ENCODE measurements around the gene ARF6. TPM values are rescaled to one million over a fixed set of nuclear protein-coding genes. Genes with fewer than 3 reads are reported as not detected.

Gene ARF6
- polyA plus RNA-seq, 1 of the 3 experiments (the other 2 are of a cell fraction): 45.2 TPM

DNA sequence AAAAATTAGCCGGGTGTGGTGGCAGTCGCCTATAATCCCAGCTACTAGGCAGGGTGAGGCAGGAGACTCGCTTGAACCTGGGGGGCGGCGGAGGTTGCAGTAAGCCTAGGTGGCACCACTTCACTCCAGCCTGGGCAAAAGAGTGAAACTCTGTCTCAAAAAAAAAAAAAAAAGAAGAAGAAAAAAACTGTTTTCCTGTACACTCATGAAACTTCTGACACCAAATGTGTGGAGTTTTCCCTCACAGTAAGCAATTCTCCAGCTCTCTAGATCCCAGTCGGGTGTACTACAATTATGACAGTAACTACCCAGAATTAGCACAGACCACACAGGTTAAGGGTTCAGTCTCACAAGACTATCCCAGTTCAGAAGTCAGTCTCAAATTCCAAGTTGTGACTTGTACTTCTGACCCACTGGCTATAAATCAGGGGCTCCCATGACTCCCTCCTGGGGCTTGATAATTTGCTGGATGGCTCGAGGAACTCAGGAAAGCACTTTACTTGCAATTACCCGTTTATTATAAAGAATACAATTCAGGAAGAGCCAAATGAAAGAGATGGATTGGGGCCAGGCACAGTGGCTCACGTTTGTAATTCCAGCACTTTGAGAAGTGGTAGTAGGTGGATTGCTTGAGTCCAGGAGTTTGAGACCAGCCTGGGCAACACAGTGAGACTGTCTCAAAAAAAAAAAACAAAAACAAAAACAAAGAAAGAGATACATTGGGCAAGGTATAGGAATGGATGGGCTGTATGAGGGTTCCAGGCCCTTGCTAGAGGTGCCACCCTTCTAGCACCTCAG is 12.4 kb upstream of the ARF6 start:
- no peaks in the 10 kb centered on the region for H3K36me3 ChIP-seq (replicated peaks in 1 of 2; ENCODE audit: control insufficient read depth in 1 of 2, insufficient read depth in 2 of 2, low read length in 1 of 2)
- H3K27me3 ChIP-seq (ENCODE audit: insufficient read depth): no peaks in the 10 kb centered on the region
- TF ChIP-seq RXRA (IDR thresholded peaks at IDR 0.05; ENCODE audit: borderline replicate concordance, low read depth) (no peak), NFIC (IDR thresholded peaks at IDR 0.05; ENCODE audit: borderline replicate concordance) (no peak), TEAD4 (IDR thresholded peaks at IDR 0.05; ENCODE audit: borderline replicate concordance, insufficient read depth) (no peak), JUND (IDR thresholded peaks at IDR 0.05) (no peak), MXI1 (IDR thresholded peaks at IDR 0.05; ENCODE audit: low read depth, low read length) (no peak), TAF1 (IDR thresholded peaks at IDR 0.05; ENCODE audit: borderline replicate concordance, low read depth, low read length) (no peak), RFX5 (IDR thresholded peaks at IDR 0.05; ENCODE audit: low read length) (no peak), EZH2phosphoT487 (IDR thresholded peaks at IDR 0.05; ENCODE audit: borderline replicate concordance, low read depth) (no peak)
- TF ChIP-seq, protein P1, sequence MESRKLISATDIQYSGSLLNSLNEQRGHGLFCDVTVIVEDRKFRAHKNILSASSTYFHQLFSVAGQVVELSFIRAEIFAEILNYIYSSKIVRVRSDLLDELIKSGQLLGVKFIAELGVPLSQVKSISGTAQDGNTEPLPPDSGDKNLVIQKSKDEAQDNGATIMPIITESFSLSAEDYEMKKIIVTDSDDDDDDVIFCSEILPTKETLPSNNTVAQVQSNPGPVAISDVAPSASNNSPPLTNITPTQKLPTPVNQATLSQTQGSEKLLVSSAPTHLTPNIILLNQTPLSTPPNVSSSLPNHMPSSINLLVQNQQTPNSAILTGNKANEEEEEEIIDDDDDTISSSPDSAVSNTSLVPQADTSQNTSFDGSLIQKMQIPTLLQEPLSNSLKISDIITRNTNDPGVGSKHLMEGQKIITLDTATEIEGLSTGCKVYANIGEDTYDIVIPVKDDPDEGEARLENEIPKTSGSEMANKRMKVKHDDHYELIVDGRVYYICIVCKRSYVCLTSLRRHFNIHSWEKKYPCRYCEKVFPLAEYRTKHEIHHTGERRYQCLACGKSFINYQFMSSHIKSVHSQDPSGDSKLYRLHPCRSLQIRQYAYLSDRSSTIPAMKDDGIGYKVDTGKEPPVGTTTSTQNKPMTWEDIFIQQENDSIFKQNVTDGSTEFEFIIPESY (IDR thresholded peaks at IDR 0.05; ENCODE audit: borderline replicate concordance, low read depth): no peak
- TF ChIP-seq, protein P2, sequence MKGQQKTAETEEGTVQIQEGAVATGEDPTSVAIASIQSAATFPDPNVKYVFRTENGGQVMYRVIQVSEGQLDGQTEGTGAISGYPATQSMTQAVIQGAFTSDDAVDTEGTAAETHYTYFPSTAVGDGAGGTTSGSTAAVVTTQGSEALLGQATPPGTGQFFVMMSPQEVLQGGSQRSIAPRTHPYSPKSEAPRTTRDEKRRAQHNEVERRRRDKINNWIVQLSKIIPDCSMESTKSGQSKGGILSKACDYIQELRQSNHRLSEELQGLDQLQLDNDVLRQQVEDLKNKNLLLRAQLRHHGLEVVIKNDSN (IDR thresholded peaks at IDR 0.05; ENCODE audit: borderline replicate concordance, low read depth): no peak
- H3K4me1 ChIP-seq (ENCODE audit: control insufficient read depth in 1 of 2, insufficient read depth in 2 of 2, low read depth in 1 of 2, low read length in 1 of 2): no peaks in the 10 kb centered on the region
- H3K79me2 ChIP-seq (ENCODE audit: insufficient read depth): no peaks in the 10 kb centered on the region
- ChIA-PET CTCF (interaction anchor here (0.6 to 5.0 kb wide), 26 partner anchors 9 to 380 kb away, joined by 3 to 49 read pairs (median 4); partner anchors contain the start of genes ARF6, NEMF and VCPKMT), POLR2A (interaction anchor here (1.2 kb wide), 1 partner anchor 12 kb away, joined by 5 read pairs; the partner anchor contains the start of gene ARF6)
- H3F3A ChIP-seq (replicated peaks; ENCODE audit: insufficient read depth): peaks cover 11% of the 10 kb centered on the region
- H2AFZ ChIP-seq (ENCODE audit: low read depth): 0 out of 2 replicates have a peak overlapping the region, but pooled peaks have one; percentile 48
- H3K4me3 ChIP-seq (ENCODE audit: low read depth in 2 of 2, low read length in 1 of 2): no peak overlapping the region
- no peak overlapping the region for H3K9ac ChIP-seq
- no peaks in the 10 kb centered on the region for H4K20me1 ChIP-seq (ENCODE audit: insufficient read depth)
- no peaks in the 10 kb centered on the region for H3K9me3 ChIP-seq
- no peak overlapping the region for H3K4me2 ChIP-seq
- DNase-seq: no peak
- no peak overlapping the region for H3K27ac ChIP-seq (ENCODE audit: low read depth in 2 of 2, low read length in 1 of 2)
- WGBS (ENCODE audit: low lambda C conversion rate): 81% methylated on average over 9 of the region's 9 CpGs
- H3K9me2 ChIP-seq: no peaks in the 10 kb centered on the region

DNA sequence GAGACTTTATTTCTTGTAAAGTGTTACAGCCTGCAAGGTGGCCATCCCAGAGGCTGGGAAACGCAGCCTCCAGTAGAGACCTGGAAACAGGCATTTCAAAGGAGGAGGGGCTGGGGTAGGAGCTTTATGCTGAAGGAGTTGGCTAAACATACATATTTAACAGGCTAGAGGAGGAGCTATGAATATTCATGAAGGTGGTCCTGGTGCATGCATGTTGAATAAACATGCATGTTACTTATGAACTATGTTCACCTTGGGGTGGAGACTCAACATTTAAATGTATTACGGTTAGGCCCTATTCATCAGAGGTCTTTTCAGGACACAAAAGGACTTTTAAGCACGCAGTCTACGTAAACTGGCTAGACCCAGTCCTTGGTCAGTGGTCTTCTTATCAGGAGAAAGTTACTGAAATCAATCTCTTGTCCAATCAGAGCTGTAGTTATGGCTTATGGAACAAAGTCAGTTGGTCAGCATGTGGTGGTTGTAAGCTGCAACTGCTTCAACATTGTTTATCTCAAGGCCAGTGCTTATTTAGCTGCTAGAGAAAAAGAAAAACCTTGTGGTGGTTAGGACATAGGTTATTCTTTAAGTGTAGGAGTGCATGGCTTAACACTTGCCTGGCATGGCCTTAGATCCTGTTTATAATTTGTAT is 11.4 kb upstream of the ARF6 start:
- POLR2A ChIA-PET: no interaction called here
- no peaks in the 10 kb centered on the region for H3K9me2 ChIP-seq
- H3K27ac ChIP-seq (ENCODE audit: low read depth in 2 of 2, low read length in 1 of 2): no peak overlapping the region
- no peaks in the 10 kb centered on the region for H3K4me1 ChIP-seq (ENCODE audit: control insufficient read depth in 1 of 2, insufficient read depth in 2 of 2, low read depth in 1 of 2, low read length in 1 of 2)
- no peaks in the 10 kb centered on the region for H3K9me3 ChIP-seq
- CTCF ChIA-PET: interaction anchor here (0.8 to 5.0 kb wide), 4 partner anchors 16 to 222 kb away, joined by 4 to 49 read pairs (median 14); partner anchors contain the start of gene NEMF
- no peaks in the 10 kb centered on the region for H3K27me3 ChIP-seq (ENCODE audit: insufficient read depth)
- H3F3A ChIP-seq (replicated peaks; ENCODE audit: insufficient read depth): peaks cover 11% of the 10 kb centered on the region
- H3K4me3 ChIP-seq (ENCODE audit: low read depth in 2 of 2, low read length in 1 of 2): no peak overlapping the region
- H3K4me2 ChIP-seq: no peak overlapping the region
- no peaks in the 10 kb centered on the region for H4K20me1 ChIP-seq (ENCODE audit: insufficient read depth)
- H3K9ac ChIP-seq: no peak overlapping the region
- no peaks in the 10 kb centered on the region for H3K36me3 ChIP-seq (replicated peaks in 1 of 2; ENCODE audit: control insufficient read depth in 1 of 2, insufficient read depth in 2 of 2, low read length in 1 of 2)
- no peak for DNase-seq
- no peak for TF ChIP-seq SIN3A (IDR thresholded peaks at IDR 0.05; ENCODE audit: borderline replicate concordance, low read depth, low read length)
- TF ChIP-seq, protein P3, sequence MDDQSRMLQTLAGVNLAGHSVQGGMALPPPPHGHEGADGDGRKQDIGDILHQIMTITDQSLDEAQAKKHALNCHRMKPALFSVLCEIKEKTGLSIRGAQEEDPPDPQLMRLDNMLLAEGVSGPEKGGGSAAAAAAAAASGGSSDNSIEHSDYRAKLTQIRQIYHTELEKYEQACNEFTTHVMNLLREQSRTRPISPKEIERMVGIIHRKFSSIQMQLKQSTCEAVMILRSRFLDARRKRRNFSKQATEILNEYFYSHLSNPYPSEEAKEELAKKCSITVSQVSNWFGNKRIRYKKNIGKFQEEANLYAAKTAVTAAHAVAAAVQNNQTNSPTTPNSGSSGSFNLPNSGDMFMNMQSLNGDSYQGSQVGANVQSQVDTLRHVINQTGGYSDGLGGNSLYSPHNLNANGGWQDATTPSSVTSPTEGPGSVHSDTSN (IDR thresholded peaks at IDR 0.05): no peak
- no peak for TF ChIP-seq NFIC (IDR thresholded peaks at IDR 0.05; ENCODE audit: borderline replicate concordance)
- TF ChIP-seq, protein P4, sequence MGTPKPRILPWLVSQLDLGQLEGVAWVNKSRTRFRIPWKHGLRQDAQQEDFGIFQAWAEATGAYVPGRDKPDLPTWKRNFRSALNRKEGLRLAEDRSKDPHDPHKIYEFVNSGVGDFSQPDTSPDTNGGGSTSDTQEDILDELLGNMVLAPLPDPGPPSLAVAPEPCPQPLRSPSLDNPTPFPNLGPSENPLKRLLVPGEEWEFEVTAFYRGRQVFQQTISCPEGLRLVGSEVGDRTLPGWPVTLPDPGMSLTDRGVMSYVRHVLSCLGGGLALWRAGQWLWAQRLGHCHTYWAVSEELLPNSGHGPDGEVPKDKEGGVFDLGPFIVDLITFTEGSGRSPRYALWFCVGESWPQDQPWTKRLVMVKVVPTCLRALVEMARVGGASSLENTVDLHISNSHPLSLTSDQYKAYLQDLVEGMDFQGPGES (IDR thresholded peaks at IDR 0.05; ENCODE audit: low read depth, low read length): no peak
- no peak for TF ChIP-seq GABPA (IDR thresholded peaks at IDR 0.05; ENCODE audit: low read depth)
- TF ChIP-seq, protein P5, sequence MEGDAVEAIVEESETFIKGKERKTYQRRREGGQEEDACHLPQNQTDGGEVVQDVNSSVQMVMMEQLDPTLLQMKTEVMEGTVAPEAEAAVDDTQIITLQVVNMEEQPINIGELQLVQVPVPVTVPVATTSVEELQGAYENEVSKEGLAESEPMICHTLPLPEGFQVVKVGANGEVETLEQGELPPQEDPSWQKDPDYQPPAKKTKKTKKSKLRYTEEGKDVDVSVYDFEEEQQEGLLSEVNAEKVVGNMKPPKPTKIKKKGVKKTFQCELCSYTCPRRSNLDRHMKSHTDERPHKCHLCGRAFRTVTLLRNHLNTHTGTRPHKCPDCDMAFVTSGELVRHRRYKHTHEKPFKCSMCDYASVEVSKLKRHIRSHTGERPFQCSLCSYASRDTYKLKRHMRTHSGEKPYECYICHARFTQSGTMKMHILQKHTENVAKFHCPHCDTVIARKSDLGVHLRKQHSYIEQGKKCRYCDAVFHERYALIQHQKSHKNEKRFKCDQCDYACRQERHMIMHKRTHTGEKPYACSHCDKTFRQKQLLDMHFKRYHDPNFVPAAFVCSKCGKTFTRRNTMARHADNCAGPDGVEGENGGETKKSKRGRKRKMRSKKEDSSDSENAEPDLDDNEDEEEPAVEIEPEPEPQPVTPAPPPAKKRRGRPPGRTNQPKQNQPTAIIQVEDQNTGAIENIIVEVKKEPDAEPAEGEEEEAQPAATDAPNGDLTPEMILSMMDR (IDR thresholded peaks at IDR 0.05): no peak
- no peak for TF ChIP-seq POLR2AphosphoS5 (IDR thresholded peaks at IDR 0.05; ENCODE audit: low read depth, low read length)
- no peak for TF ChIP-seq RAD21 (IDR thresholded peaks at IDR 0.05; ENCODE audit: low read length)
- no peak for TF ChIP-seq MXI1 (IDR thresholded peaks at IDR 0.05; ENCODE audit: low read depth, low read length)
- 98% methylated on average over 4 of the region's 4 CpGs for WGBS (ENCODE audit: low lambda C conversion rate)
- H2AFZ ChIP-seq (ENCODE audit: low read depth): no peak overlapping the region
- no peaks in the 10 kb centered on the region for H3K79me2 ChIP-seq (ENCODE audit: insufficient read depth)
